ENCODE measurements around the gene CELF3. TPM values are rescaled to one million over a fixed set of nuclear protein-coding genes. Genes with fewer than 3 reads are reported as not detected.
A peak's percentile ranks its signal among the peaks of the same experiment; 100 is the strongest.

CELF3 gene
- total RNA-seq, result not detected in 2 replicates
- total RNA-seq (2013), result not detected
- polyA plus RNA-seq, result not detected in 2 replicates
- polyA minus RNA-seq, result not detected in 2 replicates

DNA sequence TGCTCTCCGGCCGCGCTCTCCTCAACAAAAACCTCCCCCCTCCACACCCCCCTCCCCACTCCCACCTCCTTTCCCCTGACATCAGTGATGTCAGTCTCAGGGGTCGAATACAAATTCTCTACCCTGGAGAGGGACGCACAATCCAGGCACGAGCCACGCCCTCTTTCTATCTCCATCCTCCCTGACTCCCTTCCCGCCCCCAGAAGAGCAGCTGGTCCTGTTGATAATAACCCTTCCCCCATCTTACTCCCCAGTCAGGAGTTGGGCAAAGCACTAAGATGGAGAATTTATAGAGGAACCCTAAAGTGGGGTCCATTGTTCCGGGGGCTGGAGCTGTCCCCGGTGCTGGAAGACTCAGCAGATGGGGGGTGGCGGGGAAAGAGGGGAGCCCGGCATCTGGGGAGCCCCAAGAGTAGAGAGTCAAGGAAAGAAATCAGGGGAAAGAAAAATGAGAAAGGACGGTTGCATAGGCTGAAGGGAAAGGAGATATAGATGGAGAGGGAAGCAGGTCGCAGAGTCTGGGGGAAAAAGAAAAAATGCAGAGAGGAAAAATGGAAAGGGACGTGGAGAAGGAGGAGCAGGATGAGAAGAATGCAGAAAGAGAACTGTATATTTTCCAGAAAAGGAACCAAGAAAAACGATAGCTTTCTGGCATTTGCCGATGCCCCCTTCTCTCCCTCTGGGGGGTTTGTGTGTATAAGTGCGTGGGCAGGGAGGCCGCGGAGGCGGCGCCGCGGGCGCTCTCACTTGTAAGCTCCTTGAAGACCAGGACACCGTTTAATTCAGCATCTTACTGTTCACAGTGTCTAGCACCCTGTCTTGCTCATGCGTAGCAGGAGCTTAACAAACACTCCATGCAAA, at the start of gene CELF3:
Gene CELF3, minus strand, starts transcription at position 33 of the 861 bp plus-strand sequence. CDS start 783 bp downstream, outside the sequence.
- intact Hi-C loops (cut with micrococcal nuclease), result no loop called here
- H3K4me1 Mint-ChIP-seq, result peaks cover 29% of the 10 kb centered on the region
- peak; percentile 64 for TF ChIP-seq EZH2 (IDR thresholded peaks at IDR 0.05; ENCODE audit: borderline replicate concordance, insufficient read depth, low read depth, low read length, poor library complexity, severe bottlenecking)
- TF ChIP-seq, protein P1, sequence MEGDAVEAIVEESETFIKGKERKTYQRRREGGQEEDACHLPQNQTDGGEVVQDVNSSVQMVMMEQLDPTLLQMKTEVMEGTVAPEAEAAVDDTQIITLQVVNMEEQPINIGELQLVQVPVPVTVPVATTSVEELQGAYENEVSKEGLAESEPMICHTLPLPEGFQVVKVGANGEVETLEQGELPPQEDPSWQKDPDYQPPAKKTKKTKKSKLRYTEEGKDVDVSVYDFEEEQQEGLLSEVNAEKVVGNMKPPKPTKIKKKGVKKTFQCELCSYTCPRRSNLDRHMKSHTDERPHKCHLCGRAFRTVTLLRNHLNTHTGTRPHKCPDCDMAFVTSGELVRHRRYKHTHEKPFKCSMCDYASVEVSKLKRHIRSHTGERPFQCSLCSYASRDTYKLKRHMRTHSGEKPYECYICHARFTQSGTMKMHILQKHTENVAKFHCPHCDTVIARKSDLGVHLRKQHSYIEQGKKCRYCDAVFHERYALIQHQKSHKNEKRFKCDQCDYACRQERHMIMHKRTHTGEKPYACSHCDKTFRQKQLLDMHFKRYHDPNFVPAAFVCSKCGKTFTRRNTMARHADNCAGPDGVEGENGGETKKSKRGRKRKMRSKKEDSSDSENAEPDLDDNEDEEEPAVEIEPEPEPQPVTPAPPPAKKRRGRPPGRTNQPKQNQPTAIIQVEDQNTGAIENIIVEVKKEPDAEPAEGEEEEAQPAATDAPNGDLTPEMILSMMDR (IDR thresholded peaks at IDR 0.05), result no peak
- 18% methylated on average over 21 of the region's 27 CpGs for WGBS (ENCODE audit: insufficient coverage)
- no peak within 1 kb of the TSS for H3K9ac ChIP-seq (ENCODE audit: low read length)
- H2AFZ ChIP-seq (ENCODE audit: insufficient read depth, low read depth, low read length, poor library complexity, severe bottlenecking), result no peak within 1 kb of the TSS
- H3K4me3 ChIP-seq (ENCODE audit: control extremely low read depth in 1 of 5, extremely low read depth in 1 of 5, insufficient read depth in 1 of 5, low read depth in 2 of 5, low read length in 4 of 5), result no peak within 1 kb of the TSS
- H3K36me3 ChIP-seq (replicated peaks in 1 of 2; ENCODE audit: control extremely low read depth in 1 of 2, control insufficient read depth in 1 of 2, extremely low read depth in 1 of 2, insufficient read depth in 2 of 2, low read length in 1 of 2), result no peaks in the 10 kb centered on the region
- H3K27me3 Mint-ChIP-seq, result peaks cover 69% of the 10 kb centered on the region
- no peak within 1 kb of the TSS for H3K27ac Mint-ChIP-seq
- peaks cover 19 to 25% of the 10 kb centered on the region in 2 donors for H3K4me1 ChIP-seq (ENCODE audit: control insufficient read depth in 2 of 2, insufficient read depth in 2 of 2, low read length in 2 of 2)
- no peak within 1 kb of the TSS for H3K27ac ChIP-seq (ENCODE audit: low read length in 2 of 2)
- H3K27me3 ChIP-seq (replicated peaks in 1 of 4; ENCODE audit: control extremely low read depth in 1 of 4, control insufficient read depth in 3 of 4, insufficient read depth in 4 of 4, low read length in 3 of 4), result peaks cover 0 to 51% (median 22%) of the 10 kb centered on the region in 4 experiments
- H4K20me1 ChIP-seq (ENCODE audit: control insufficient read depth, insufficient read depth, low read length, poor library complexity, severe bottlenecking), result no peaks in the 10 kb centered on the region
- ChIA-PET CTCF (interaction anchor here (0.8 kb wide), 1 partner anchor 18 kb away, joined by 3 read pairs; no protein-coding TSS in a partner anchor), POLR2A (interaction anchor here (1.2 kb wide), 1 partner anchor 19 kb away, joined by 3 read pairs; no protein-coding TSS in a partner anchor)
- H3K9me3 ChIP-seq (ENCODE audit: control extremely low read depth in 1 of 3, control insufficient read depth in 2 of 3, insufficient read depth in 1 of 3, low read length in 2 of 3), result peaks cover 0 to 10% (median 0%) of the 10 kb centered on the region in 3 donors
- DNase-seq (peak; percentile 48), ATAC-seq (ENCODE audit: low read depth) (no peak)
- H3K4me3 Mint-ChIP-seq, result peak within 1 kb of the TSS; percentile 1
- H3K4me2 ChIP-seq (replicated peaks; ENCODE audit: low read depth, low read length, poor library complexity, severe bottlenecking), result peak within 1 kb of the TSS; percentile 23
- no peaks in the 10 kb centered on the region for H3K79me2 ChIP-seq (ENCODE audit: control insufficient read depth, insufficient read depth, low read length)
- no peaks in the 10 kb centered on the region for H3K9me3 Mint-ChIP-seq (ENCODE audit: insufficient read depth)
